OCI-LY3 (cell line): ENCODE measurements around the gene PRDM16.

ENCODE experiments used
- H2AFZ ChIP-seq: fragments of 200-600, 300-600 bp; shearing (Covaris generic); 2 replicates; pipeline ENCODE4 v1.6.0; 2014; ENCODE audit warnings: antibody characterized with exemption, low read depth, low read length
- H3K27ac ChIP-seq: fragments of 200-600, 300-600 bp; sonication (generic); 2 replicates; pipeline ENCODE4 v1.5.1; 2014; ENCODE audit warnings: mild to moderate bottlenecking, low read length, moderate library complexity, mixed read lengths
- H3K27me3 ChIP-seq: fragments of 200-600, 300-600 bp; sonication (generic); 2 replicates; pipeline ENCODE4 v1.6.1; 2014; ENCODE audit warnings: low read depth, low read length, mixed read lengths
- H3K36me3 ChIP-seq: fragments of 200-600, 300-600 bp; sonication (generic); replicated peaks from 2 replicates; pipeline ENCODE3; 2014; ENCODE audit warnings: low read depth, low read length, mixed read lengths
- H3K4me1 ChIP-seq: fragments of 300-600, 200-600 bp; sonication (generic); 2 replicates; pipeline ENCODE4 v1.6.1; 2014; ENCODE audit warnings: low read length, mixed read lengths
- H3K4me2 ChIP-seq: fragments of 200-600, 300-600 bp; sonication (generic); 2 replicates; pipeline ENCODE4 v1.6.1; 2014; ENCODE audit warnings: low read length, mixed read lengths
- H3K4me3 ChIP-seq: fragments of 300-600, 200-600 bp; sonication (generic); 2 replicates; pipeline ENCODE4 v1.5.1; 2014; ENCODE audit warnings: antibody characterized with exemption, mild to moderate bottlenecking, low read length, moderate library complexity
- H3K79me2 ChIP-seq: fragments of 300-600, 200-600 bp; shearing (Covaris generic); 2 replicates; pipeline ENCODE4 v1.6.1; 2014; ENCODE audit warnings: mild to moderate bottlenecking, low read length, mixed read lengths
- H3K9ac ChIP-seq: fragments of 300-600, 200-600 bp; shearing (Covaris generic); 2 replicates; pipeline ENCODE4 v1.6.0; 2014; ENCODE audit warnings: mild to moderate bottlenecking, low read length, moderate library complexity
- H3K9me3 ChIP-seq: fragments of 200-600, 300-600 bp; shearing (Covaris generic); 2 replicates; pipeline ENCODE4 v1.6.1; 2014; ENCODE audit warnings: low read length, mixed read lengths; ENCODE audit not compliant: insufficient read depth
- H4K20me1 ChIP-seq: fragments of 200-600, 300-600 bp; sonication (generic); 2 replicates; pipeline ENCODE4 v1.6.1; 2016; ENCODE audit warnings: low read length, mixed read lengths; ENCODE audit not compliant: insufficient read depth
- EZH2phosphoT487 ChIP-seq: fragments of 200-600 bp; shearing (Covaris generic); IDR thresholded peaks from 2 replicates; pipeline ENCODE4 v1.6.1; 2018; ENCODE audit warnings: antibody characterized with exemption, mixed run types, low read depth
- TF ChIP-seq, protein P1 (sequence below): fragments of 200-600, 300-600 bp; sonication (generic); IDR thresholded peaks from 2 replicates; pipeline ENCODE4 v1.5.1; 2014; ENCODE audit warnings: antibody characterized with exemption, low read length, low read depth

PRDM16 gene

GRCh38 chr1:3295846-3296245 is 226.8 kb downstream of the PRDM16 start:
- TF ChIP-seq EZH2phosphoT487, result no peak
- TF ChIP-seq, protein P1, sequence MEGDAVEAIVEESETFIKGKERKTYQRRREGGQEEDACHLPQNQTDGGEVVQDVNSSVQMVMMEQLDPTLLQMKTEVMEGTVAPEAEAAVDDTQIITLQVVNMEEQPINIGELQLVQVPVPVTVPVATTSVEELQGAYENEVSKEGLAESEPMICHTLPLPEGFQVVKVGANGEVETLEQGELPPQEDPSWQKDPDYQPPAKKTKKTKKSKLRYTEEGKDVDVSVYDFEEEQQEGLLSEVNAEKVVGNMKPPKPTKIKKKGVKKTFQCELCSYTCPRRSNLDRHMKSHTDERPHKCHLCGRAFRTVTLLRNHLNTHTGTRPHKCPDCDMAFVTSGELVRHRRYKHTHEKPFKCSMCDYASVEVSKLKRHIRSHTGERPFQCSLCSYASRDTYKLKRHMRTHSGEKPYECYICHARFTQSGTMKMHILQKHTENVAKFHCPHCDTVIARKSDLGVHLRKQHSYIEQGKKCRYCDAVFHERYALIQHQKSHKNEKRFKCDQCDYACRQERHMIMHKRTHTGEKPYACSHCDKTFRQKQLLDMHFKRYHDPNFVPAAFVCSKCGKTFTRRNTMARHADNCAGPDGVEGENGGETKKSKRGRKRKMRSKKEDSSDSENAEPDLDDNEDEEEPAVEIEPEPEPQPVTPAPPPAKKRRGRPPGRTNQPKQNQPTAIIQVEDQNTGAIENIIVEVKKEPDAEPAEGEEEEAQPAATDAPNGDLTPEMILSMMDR, result no peak
- Histone ChIP-seq H3K36me3 (no peaks in the 10 kb centered on the region), H3K9me3 (no peaks in the 10 kb centered on the region), H3K27me3 (no peaks in the 10 kb centered on the region), H3K9ac (no peak overlapping the region), H3K4me1 (no peaks in the 10 kb centered on the region), H3K79me2 (no peaks in the 10 kb centered on the region), H2AFZ (no peak overlapping the region), H3K4me3 (no peak overlapping the region), H4K20me1 (no peaks in the 10 kb centered on the region), H3K4me2 (no peak overlapping the region), H3K27ac (no peak overlapping the region)

GRCh38 chr1:3296326-3296725 is 227.3 kb downstream of the PRDM16 start:
- H3K9me3 ChIP-seq, result no peaks in the 10 kb centered on the region
- no peak overlapping the region for H3K4me2 ChIP-seq
- H3K4me3 ChIP-seq, result no peak overlapping the region
- H3K36me3 ChIP-seq, result no peaks in the 10 kb centered on the region
- H3K27me3 ChIP-seq, result no peaks in the 10 kb centered on the region
- no peak overlapping the region for H2AFZ ChIP-seq
- no peaks in the 10 kb centered on the region for H3K79me2 ChIP-seq
- H3K9ac ChIP-seq, result no peak overlapping the region
- TF ChIP-seq EZH2phosphoT487, result no peak
- TF ChIP-seq, protein P1, result no peak
- no peaks in the 10 kb centered on the region for H3K4me1 ChIP-seq
- no peaks in the 10 kb centered on the region for H4K20me1 ChIP-seq
- no peak overlapping the region for H3K27ac ChIP-seq

DNA sequence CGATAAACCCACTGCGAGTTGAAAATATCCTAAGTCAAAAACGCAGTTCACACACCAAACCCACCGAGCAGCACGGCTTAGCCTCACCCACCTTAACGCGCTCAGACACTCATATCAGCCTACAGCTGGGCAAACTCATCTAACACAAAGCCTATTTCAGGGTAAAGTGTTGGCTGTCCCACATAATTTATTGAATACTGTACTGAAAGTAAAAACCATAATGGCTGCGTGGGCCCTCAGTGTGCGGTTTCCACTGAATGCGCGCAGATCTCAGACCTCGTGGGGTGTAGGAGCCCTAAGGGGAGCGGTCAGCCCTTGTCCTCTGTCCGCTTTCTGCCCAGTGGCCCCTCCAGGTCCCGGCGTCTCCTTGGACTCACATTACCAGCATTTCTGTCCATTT is 227.8 kb downstream of the PRDM16 start:
- H3K4me2 ChIP-seq, result no peak overlapping the region
- H3K9me3 ChIP-seq, result no peaks in the 10 kb centered on the region
- H3K4me3 ChIP-seq, result no peak overlapping the region
- TF ChIP-seq, protein P1, result no peak
- no peak for TF ChIP-seq EZH2phosphoT487
- H3K27ac ChIP-seq, result no peak overlapping the region
- H3K27me3 ChIP-seq, result no peaks in the 10 kb centered on the region
- H3K36me3 ChIP-seq, result no peaks in the 10 kb centered on the region
- no peaks in the 10 kb centered on the region for H3K4me1 ChIP-seq
- H2AFZ ChIP-seq, result no peak overlapping the region
- H3K79me2 ChIP-seq, result no peaks in the 10 kb centered on the region
- H4K20me1 ChIP-seq, result no peaks in the 10 kb centered on the region
- H3K9ac ChIP-seq, result no peak overlapping the region

DNA sequence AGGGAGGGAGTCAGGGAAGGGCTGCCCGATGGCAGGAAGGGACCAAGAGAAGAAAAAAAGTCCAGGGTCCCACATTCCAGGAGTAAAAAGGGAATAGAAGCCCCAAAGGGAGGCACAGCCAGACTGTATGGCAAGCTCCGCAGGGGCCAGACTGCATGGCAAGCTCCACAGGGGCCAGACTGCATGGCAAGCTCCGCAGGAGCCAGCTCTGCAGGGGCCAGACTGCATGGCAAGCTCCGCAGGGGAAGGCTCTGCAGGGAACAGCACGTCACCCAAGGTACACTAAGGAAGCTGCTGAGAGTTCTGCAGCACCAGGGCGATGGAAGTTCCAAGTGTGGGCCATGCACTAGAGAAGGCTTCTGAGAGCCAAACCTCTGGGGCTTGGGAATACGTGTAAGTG is 228.8 kb downstream of the PRDM16 start:
- Histone ChIP-seq H3K9me3 (no peaks in the 10 kb centered on the region), H3K4me1 (no peaks in the 10 kb centered on the region), H3K4me3 (no peak overlapping the region), H3K9ac (no peak overlapping the region), H3K27me3 (no peaks in the 10 kb centered on the region), H2AFZ (no peak overlapping the region), H3K4me2 (no peak overlapping the region), H3K27ac (no peak overlapping the region), H4K20me1 (no peaks in the 10 kb centered on the region), H3K36me3 (no peaks in the 10 kb centered on the region), H3K79me2 (no peaks in the 10 kb centered on the region)
- TF ChIP-seq EZH2phosphoT487, result no peak
- TF ChIP-seq, protein P1, result no peak
